NCI-H460 (cell line): ENCODE data around the gene RBMS2. TPM values are rescaled to one million over a fixed set of nuclear protein-coding genes. Genes with fewer than 3 reads are reported as not detected.

Source experiments
- DNase-seq: peaks from one replicate; pipeline ENCODE4 v3.0.0-alpha.2; 2016; ENCODE audit warnings: low read depth; ENCODE audit errors: extremely low read depth
- total RNA-seq: library from RNA; depleted of rRNA; stranded (reverse); fragments of >200 nt; shearing (Covaris generic); gene quantifications from 2 replicates; pipeline ENCODE4 v1.2.3, GENCODE V29; 2014

Gene RBMS2
- total RNA-seq, 1 experiment from 2014 or later, result 52.8 TPM

DNA sequence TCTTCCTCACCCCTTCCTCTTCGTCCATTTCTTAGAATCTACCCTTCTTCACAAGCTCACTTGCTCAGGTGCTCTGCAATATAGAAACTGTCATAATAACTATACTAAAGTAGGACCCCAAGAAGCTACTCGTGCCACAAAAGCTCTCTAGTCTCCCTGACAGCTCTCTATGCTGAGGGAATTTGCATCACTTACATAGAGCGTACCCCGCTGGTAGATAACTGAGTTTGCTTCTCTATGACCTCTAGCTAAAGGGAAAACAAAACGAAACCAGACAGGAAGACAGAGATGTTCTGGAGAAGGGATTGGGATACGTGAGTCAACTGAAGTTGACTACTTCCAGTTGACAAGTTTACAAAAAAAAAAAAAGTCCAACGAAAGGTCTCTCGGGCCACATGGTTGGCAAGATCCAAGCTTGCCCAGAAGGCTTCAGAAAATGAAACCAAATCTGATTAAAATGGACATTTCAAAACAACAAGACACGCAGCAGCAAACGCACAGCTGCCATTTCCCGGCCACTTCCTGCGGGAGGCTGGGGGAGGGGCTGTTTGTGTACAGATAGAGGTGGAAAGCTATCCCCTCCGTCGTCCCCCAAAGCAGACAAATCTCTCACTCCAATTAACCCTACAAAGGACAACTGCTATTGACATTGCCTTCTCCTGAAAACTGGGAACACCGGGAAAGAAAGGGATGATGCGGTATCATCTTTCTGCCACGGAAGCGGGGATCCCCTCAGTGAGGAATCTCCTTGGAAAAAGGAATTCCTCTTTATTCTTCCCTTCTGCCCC is 107.2 kb downstream of the RBMS2 start:
- DNase-seq, result no peak

DNA sequence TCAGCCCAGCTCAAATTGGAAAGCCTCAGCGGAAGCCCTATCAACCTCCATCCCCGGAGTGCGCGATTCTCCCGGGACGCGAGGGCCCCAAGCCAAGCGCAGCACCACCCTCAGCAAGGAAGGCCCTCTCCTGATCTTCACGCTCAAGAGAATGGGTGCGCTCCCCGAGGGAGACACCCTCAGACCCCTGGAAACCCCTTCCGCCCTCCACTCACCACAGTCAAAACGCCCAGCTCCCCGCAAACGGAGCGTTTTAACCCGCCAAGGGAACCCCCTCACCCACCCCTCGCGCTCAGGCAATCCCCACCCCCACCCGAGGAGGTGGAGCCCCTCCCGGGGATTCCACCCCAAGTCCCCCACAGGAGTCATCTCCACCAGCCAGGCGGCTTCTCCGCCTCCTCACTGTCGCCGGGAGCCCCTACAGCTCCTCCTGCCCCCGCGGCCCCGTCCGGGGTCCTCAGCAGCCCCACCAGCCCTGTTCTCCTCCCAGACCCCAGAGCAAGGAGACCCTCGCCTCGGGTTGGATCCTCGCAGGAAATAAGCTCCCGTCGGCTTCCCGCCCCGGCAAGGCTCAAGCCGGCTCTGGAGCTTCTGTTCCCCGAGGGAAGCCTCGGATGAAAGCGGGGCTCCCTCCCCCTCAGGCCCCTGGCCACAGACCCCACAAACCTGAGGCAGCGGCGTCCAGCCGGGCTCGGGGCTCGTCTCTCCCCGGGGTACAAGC is 108.0 kb downstream of the RBMS2 start:
- DNase-seq, result no peak

DNA sequence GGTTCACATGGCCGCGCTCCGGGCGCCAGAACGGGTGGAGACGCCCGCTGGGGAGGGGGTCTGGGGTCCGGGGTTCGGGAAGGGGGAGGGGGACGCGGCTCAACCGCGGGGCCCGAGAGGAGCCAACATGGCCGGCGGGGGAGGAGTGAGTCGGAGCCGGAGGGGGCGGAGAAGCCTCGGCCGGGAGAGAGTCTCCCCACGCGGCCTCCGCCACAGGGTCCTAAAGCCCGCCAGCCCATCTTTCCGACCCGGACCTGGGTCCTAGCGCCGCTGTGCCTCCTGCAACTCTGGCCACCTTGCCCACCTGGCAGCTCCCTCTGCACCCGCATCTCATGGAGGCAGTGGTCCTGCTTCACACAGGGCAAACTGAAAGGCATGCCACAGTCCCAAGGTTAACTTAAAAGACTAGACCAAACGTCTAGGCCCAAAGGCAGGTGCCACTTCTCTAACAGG is 108.6 kb downstream of the RBMS2 start, which contains the start of gene BAZ2A:
Gene BAZ2A, minus strand, starts transcription at position 147 of the 453 bp plus-strand sequence. CDS start 12,796 bp downstream, outside the sequence.
- peak; percentile 76 for DNase-seq

DNA sequence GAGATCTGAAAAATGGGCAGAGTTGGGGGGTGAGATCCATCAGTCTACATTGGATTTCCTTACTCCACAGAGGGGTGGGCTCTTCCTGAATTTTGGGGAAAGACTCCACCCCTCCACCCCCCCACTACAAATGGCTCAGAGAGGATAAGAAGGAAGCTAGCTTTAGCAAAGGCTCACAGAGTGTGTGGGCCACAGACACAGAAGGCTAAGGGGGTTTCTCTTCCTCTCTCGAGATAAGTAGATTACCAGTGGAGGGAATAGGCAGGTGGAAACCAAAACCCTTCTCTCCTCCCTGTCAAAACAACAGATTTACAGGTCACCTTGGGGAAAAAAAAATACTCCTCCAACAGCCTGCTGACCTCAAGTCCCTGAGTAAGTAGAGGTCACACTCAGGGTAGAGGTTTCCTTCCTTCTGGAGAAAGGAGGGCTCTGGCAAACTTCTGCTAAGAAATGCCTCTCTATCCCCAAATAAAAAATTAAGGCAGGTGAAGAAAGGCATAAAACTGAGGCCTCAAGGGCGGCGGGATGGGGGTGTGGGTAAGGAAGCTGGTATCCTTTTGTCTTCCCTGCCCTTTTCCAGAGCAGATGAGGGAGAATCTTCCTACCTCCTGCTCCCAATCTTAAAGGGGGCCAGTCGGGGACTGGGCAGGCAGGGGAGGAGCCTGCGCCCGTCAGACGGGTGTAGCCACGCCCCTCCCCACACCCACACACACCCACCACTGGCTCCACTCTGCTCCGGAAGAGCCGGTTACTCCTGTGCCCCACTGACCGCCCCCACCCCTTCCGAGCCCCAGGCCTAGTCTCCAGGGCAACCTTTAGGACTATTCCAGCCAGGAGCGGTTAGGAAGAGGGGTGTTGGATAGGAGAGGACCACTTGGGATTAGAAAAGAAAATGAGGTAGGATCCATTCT is 110.4 kb downstream of the RBMS2 start:
- DNase-seq, result no peak

DNA sequence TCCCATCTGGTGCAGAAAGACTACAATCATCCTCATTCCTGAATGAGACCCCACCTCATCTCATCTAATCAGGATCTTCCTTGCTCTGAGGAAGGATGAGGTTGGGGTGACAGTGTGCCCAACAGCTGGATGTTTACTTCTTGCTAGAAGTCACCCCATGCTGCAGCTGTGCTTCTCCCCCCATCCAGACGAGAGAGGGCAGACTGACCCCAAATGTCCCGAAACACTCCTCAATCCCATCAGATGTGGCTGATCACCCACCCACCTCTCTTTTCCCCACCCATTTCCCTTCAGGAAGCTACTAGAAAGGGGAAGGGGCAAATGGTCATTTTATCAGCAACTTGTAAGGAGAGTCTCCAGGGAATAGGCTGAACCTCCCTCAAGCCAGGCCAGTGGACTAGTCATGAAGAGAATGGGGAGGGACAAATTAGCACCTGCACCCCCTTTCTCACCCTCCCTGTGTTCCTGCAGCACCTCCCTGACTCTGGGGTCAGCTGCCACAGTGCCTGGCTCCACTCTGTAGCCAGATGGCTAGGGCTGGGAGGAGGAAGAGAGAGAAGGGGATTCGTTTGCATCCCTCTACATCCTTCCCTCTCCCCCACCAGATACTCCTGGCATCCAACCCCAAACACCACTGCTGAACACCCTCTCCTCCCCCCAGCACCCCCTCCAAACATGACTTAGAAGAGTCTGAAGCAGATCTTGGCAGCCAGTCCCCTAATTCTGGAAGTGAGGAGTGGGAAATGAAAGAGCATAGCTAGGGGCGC is 111.3 kb downstream of the RBMS2 start:
- DNase-seq, result no peak

DNA sequence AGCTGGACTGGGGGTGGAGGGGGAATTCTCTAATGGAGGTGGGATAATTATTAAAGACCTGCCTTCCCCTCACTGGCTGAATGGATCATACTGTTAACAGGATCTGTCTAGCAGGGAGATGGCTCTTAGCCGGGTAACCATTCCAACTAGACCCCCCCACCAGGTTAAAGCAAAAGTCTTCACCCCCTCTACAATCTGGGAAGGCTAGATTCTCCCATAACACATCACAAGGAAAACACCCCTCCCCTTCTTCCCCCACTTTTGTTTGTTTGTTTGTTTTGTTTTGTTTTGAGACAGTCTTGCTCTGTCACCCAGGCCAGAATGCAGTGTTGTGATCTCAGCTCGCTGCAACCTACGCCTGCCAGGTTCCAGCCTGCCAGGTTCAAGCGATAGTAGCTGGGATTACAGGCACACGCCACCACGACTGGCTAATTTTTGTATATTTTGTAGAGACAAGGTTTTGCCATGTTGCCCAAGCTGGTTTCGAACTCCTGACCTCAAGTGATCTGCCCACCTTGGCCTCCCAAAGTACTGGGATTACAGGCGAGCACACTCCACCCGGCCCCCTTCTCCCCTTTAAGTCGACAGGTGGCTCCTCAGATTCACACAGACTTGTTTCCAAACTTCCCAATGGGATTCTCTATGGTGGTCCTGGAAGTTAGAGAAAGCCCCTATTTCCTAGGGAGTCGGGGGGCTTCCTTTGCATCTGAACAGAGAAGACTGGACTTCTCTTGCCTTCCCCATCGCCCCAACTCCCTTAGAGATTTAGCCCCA is 112.0 kb downstream of the RBMS2 start:
- DNase-seq, result no peak

DNA sequence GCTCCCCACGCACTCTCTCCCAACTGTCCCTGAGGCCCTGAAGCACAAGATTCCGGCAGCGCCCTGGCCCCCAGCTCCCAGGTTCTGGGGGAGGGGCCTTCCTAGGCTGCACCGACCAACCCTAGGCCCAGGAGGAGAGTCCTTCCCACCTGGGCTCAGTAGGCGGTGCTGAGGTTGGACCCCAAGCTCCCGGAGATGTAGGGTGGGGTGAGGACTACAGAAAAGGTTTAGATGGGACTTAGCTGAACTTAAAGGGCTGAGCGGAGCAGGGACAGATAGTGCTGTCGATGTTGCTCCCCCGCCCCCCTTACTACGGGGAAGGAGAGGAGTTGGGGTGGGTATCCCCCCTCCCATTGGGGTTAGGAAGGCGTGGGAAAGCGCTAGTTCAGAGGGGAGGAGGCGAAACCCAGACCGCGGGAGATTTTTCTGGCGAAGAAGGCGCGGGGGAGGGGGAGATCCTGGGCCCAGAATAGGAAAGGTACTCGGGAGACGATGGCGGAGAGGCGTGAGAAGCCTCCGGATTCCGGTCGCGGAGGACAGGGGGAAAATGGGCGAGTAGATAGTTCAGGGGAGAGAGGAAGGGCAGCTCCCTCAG is 112.7 kb downstream of the RBMS2 start:
- no peak for DNase-seq

DNA sequence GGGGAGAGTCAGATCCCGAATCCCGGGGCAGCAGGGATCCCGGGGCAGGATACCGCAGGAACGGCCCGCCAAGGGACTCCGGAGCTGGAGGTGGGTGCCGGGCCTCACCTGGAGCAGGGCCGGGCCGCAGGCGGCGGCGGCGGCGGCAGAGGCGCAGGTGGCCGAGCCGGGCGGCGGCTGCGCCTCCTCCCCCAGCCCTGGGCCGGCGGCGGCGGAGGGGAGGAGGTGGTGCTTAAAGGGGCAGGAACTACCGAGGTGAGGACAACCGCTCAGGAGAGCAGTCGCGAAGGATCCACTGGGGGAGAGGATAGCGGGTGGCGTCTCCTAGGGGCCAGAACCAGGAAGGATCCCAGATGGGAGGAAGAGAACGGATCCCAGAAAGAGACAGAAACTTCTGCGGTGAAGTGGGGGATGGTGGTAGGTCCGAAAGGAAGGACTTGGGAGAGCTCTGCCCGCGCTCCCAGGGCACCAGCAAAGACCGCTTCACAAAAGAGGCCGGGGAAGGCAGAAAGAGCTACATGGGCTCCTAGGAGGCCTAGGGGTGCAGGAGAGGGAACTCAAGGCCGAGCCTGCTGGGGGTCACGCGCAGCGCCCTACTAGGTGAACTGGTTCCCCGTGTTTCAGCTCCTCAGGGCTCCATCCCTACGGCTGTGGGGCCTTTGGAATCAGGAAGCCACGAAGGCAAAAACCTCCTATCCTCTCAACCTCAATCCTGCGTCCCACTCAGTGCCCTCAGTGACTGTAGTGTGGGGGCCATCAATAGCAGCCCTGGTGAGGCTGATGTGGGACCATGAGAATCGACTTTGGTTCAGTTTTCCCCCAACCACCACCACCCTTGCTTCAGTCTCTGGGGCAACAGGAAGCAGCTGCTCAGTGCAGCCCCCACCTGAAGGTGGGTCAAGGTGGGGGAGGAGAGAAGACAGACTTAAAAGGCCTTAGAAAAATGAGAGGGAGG is 113.5 kb downstream of the RBMS2 start:
- DNase-seq, result peak; percentile 88

DNA sequence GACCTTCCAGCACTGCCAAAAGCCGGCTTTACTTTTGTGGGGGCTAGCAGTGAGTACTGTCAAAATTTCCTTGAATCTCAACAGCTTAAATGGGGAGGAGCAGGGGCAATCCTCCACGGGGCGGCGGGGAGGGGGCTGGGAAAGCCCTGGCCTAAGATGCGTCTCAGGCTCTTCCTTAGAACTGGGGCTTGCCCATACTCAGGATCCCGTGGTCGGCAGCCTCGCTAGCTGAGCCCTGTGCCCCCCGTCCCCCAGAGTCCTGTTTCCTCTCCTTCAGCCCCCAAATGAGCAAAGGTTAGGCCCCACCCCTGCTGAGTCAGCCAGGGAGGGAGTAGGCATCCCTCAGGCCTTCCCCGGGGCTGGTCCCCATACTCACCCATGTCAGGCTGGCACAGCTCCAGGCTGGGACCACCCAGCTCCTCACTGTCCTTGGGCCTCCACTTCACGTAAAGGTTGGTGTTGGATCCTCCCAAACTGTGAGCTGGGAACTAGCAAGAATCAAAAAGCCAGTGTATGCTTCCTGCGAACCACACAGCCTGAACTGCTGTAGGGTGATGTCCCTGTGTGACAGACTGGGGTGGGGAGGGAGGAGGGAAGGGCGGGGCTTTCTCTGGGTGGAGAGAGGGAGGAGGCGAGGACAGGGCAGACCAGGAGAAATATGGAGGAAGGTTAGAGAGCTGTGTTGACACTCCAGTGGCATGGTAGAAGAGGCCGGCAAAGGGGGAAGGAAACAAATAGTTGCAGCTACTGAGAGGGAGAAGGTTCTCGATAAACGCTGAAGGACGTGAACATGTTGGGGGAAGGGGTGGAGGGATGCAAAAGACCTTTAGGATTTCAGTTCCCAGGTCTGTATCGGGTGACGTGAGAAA is 114.4 kb downstream of the RBMS2 start:
- DNase-seq, result peak; percentile 91

DNA sequence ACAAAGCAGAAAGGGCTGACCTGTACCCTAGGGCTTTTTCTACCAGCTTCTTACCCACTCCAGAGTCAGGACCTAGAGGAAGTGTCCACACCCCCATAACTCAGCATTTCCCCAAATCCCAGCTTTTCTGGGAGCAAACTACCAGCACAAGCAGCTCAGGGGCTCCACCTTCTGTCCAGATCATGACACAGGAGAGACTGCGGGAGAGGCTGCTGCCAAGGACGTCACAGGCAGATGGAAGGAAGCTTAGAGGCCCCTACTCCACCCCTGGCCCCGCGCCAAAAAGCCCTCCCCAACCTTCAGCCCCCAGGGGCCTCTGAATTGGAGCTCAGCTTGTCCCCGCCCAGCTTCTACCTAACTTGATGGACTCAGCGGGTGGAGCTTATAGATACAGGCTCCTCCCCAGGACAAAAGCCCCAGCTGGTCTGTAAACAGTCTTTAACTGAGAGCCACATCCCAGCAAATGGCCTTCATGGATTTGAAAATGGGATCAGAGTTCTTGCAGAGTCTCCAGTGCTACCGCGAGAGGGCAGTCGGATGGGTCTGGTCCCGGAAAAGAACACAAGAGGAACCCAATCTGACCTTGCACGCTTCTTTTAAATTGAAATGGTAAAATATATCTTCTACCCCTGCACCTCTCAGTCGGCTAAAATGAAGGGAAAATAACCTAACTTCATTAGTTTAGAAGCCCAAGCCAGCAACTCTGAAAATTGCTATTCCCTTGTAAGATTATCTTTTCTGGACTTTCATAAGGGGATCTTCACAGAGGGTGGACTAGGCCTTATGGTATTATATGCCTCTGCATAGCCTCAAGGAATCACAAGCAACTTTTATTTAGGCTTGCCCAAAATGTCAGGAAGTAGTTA is 115.3 kb downstream of the RBMS2 start:
- DNase-seq, result peak; percentile 100

DNA sequence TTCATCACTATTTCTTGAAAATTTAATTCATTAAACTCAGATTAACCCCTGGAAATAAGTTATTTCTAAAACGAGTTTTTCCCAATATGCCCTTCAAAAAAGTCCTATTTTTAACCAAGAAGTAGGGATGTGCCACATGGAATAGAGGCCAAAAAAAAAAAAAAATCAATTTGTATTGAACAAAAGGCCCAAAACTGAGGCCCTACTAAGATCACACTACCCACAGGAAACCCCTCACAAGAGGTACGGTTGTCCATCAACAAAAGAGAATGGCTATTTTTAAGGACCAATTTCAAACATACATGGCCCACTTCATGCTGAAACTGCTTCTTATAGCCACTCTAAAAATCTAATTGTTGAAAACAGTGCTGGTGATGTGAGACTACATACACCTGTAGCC is 116.0 kb downstream of the RBMS2 start:
- DNase-seq, result no peak

DNA sequence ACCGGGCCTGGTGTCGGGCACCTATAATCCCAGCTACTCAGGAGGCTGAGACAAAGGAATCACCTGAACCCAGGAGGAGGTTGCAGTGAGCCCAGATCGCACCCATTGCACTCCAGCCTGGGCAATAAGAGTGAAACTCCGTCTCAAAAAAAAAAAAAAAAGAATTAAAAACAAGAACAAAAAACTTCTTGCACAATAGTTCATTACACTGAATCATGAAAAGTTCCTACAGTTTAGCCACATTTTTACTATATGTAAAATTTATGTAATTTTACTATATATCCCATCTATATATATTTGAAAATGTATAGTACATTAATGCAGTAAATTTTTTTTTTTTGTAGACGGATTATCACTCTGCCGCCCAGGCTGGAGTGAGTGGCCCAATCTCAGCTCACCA is 119.6 kb downstream of the RBMS2 start:
- DNase-seq, result no peak

DNA sequence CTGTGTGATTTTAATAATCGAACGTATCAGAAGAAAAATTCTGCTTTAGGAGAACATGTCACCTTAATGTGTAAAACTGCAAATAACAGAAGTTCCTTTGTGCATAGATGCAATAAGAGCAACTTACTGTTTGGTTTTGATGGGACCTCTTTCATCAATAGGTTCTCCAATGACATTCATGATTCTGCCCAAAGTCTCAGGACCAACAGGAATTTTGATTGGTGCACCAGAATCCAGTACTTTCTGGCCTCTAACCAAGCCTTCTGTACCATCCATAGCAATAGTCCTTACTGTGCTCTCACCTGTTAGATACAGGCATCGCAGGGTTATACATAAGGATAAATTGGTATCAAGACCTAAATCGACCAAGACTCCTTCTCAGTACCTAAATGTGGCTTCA is 123.0 kb downstream of the RBMS2 start:
- no peak for DNase-seq

DNA sequence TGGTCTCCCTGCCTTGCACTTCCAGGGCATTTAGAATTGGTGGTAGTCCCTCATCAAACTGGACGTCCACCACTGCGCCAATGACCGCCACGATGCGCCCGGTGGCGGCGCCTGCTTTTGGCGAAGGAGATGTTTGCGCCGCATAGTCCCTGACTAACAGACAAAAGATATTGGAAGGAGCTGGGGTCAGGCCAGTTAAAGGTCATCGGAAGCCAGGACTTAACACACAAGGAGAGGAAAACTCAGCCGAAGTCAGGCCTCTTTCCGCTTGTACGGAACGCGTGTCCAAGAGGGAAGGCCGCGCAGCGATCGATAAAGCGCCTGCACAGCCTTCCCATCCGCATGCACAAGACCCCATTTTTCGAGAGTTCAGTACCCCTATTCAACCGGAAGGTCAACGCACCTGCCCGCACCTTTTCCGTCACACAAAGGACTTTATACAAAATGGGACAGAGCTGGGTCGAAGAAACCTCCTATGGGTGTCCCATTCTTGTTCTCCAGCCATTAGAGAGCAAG is 123.6 kb downstream of the RBMS2 start:
- DNase-seq, result no peak
